HG02943 (cell line): ENCODE data around the gene PIGN.

Experiments used
- ATAC-seq: cut with Tn5 transposase; IDR thresholded peaks from one replicate; pipeline ENCODE4 v1.9.1; 2021; ENCODE audit warnings: mild to moderate bottlenecking, low read depth, moderate library complexity; ENCODE audit not compliant: unreplicated experiment

PIGN gene

GRCh38 chr18:62119884-62120283, 67.0 kb downstream of the PIGN start:
- no peak for ATAC-seq

DNA sequence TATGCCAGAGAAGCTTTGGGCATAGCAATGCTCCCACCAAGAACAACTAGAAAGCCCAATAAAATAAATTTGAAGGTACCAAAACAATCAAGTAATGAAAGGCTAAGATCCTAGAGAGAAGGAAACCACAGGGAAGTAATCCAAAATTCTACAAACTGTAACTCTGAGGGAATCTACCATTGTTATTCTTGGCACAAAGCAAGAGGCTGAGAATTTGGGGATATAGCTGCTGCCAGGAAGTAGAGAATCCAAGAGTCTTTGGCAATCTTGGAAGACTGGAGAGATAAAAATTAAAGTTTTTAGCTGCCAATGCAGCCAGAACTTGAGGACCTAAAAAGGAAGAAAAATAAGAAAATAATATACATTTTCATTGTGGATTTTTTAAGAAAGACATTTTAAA, 68.5 kb downstream of the PIGN start:
- ATAC-seq: no peak

- ATAC-seq: no peak
Measured at GRCh38 chr18:62109676-62110075, 77.2 kb downstream of the PIGN start.

DNA sequence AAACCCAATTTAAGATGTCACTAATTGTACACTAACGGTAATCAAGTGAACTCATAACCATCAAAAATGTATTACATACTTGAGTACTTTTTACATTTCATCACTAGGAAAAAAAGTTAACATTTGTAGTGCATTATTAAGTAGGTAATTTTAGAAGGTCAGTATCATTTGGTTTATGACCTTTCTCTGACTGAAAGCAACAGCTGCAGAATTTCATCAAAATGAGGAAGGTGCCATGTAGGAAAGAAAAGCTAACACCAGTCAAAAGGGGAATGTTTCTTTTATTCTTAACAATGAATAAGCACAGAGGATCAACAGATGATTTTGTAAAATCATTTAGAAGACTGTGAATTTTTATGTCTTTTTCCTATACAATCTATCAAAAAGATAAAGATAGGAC, 79.0 kb downstream of the PIGN start:
- no peak for ATAC-seq

GRCh38 chr18:62106271-62106670, 80.6 kb downstream of the PIGN start:
- no peak for ATAC-seq

- ATAC-seq: no peak
Measured at GRCh38 chr18:62105376-62105775, 81.5 kb downstream of the PIGN start.

GRCh38 chr18:62102221-62102620, 84.6 kb downstream of the PIGN start:
- ATAC-seq: no peak

- no peak for ATAC-seq
Measured at GRCh38 chr18:62101321-62101721, 85.5 kb downstream of the PIGN start.

DNA sequence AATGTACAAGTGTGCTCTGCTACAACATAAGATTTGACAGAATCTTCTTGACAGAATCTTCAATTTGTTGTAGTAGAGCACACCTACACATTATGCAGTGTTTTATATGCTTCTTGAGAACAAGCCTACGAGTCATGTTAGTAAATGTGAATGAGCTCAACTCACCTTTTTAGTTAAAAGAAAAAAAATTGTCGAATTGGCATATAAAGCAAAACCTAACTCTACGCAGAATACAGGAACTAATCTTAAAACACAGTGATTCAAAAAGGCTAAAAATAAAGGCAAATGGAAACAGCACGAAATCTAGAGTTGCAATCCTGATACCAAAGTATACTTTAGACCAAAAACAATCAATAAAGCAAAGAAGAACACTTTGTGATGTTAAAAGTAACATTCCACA, 87.9 kb downstream of the PIGN start:
- ATAC-seq: no peak

DNA sequence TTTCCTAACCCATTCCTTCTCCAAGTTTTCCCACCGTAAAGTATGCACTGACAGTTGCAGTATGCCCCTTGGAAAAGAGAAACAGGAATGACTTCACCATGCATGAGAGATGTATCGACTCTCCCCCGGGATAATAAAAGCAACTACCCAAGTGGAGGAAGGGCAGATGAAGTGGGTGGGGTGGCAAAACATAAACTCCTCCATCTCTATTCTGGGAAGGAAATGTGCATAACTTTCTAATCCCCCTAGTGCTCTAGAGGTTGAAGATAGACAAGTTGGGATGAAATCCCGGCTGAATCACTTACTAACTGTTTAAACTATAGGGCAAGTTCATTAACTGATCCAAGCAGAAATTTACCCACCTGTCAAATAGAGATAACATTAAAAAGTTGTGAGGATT, 89.2 kb downstream of the PIGN start:
- no peak for ATAC-seq

GRCh38 chr18:62091487-62092120, 95.3 kb downstream of the PIGN start:
- ATAC-seq: no peak

- no peak for ATAC-seq
Measured at GRCh38 chr18:62089174-62089573, 97.7 kb downstream of the PIGN start.

DNA sequence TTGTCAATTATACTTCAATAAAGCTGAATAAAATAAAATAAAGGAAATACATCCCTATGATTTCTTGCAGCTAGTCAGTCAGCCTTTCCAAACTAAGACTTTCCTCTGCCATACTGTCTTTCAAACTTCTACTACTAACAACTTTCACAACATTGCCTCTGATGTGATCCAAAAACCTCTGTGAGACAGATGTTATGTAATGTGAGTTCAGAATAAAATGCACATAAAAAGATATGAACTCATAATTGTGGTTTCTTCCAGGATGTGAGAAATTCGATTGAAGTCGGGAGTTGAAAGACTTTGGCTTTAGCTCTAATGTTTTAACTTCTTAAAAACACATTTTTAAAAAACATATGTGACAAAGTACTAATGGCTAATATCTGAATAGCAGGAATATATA, 98.7 kb downstream of the PIGN start:
- no peak for ATAC-seq

- no peak for ATAC-seq
Measured at GRCh38 chr18:62085756-62086155, 101.1 kb downstream of the PIGN start.

DNA sequence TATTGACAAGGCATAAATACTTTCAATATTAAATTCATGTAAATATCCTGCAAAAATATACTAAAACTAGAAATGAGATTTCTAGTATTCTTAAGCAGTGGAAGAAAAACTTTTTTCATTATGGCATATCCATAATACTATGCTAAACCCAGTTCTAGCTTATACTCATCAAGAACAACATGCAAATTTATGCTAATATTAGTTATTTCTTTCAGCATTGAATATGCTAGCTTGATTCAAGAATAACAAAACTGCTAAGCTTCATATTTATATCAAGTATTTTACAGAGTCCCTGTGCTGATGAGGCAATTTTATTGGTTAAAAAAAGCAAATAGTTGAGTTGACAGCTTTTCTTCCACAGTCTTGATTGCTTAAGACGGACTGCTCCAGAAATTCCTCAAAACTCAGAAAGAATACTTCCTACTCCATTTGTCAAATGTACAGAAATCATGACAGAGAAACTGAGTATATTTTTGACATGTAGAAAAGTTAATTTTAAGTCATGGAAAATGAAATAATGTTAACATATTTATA, 105.0 kb downstream of the PIGN start:
- ATAC-seq: no peak

DNA sequence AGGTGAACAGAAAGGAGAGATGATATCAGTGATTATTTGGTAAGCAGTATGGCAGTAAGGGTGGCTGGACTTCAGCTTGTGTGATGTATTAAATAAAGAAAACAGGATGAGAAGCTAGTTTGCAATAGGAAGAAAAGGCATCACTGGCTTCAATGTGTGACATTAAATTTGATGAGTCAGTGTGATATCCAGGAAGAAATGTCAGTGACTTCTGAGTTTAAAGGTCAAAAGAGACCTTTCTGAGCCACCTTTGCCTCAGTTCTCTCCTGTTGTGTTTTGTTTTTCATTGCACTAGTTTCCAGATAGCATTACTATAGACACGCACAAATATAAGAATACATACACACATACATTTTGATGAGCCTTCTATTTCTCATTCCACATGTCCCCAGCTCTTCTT, 105.6 kb downstream of the PIGN start:
- no peak for ATAC-seq

DNA sequence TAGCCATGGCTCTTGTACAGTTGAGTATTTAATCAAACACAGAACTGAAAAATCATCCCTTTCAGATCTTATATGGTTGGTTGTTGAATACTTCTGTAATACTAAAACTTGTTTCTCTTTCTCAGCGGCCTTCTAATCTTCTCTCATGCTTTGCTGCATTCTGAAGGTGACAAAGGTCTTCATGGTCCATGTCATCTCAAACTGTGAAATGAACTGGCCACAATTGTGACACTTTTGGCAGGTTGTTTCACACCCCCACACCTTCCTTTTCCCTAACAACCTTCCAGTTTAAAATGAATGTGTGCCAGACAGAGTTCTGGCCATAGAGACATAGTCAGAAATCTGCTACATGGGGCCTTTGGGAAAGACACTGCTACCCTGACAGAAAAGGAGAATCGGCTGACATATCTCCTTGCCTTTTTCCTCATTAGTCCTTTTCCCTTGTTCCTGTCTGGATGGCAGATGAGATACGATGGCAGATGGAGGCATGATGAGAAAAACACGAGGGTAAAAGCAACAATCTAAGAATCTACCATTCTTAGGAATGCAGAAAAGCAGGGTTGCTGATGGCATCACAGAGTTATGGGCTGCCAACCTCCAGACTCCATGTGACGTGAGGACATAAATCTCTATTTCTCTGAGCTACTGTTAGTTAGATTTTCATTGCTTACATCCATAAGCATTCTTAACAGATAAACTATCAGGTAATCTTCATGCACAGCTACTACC, 106.5 kb downstream of the PIGN start:
- ATAC-seq: no peak

GRCh38 chr18:62073461-62074281, 113.2 kb downstream of the PIGN start:
- ATAC-seq: no peak

GRCh38 chr18:62072370-62072769, 114.5 kb downstream of the PIGN start:
- ATAC-seq: no peak

DNA sequence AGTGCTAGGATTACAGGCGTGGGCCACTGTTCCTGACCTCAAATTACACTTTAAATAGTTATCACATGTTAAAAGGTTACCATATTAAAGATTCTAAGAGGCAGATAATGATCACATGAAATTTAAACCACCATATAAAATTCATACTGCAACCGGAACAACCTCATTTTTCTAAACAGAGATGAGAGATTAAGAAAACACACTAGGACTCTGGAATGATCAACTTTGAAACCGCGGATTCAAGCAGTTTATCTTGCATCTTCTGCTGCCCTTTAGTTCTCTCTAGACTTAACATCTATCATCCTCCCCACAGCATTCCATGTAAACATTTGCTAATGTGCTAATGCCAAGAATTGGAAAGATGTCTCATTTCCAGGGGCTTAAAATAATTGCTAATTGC, 115.8 kb downstream of the PIGN start:
- no peak for ATAC-seq

GRCh38 chr18:62070302-62070701, 116.6 kb downstream of the PIGN start:
- no peak for ATAC-seq
